ENCODE data around the gene RET.

Gene RET

DNA sequence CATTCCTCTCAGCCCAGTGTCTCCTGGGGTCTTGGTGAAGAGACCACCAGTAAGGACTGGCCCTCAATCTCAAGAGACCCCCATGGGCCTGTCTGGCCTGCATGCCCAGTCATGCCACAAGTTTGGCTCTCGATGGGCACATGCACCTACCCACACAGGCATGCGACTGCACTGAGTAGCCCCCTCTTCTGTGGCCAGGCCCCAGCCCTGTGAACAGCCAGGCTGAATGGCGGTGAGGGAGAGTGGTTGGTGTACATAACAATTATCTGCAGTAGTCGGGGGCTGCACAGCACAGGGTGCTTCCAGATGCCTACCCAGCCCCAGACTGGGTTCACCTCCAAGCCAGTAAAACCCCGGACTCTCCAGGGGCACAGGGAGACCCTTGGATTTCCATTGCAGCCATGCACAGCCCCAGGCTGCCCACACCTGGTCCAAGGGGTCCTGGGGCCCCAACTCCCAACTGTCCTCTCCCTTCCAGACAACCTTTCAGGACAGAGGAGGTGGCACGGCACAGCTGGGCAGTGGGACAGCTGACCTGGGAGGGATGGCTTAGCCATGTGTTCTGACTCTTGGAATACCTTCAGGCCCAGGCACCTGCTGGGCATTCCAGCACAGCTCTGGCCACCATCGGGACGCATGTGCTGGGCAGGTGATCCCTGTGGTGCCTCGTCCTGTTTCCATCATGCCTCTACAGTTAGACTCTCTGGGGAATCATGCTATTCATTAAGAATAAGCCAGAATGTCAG is 40.3 kb downstream of the RET start:
- TF ChIP-seq, protein P1, sequence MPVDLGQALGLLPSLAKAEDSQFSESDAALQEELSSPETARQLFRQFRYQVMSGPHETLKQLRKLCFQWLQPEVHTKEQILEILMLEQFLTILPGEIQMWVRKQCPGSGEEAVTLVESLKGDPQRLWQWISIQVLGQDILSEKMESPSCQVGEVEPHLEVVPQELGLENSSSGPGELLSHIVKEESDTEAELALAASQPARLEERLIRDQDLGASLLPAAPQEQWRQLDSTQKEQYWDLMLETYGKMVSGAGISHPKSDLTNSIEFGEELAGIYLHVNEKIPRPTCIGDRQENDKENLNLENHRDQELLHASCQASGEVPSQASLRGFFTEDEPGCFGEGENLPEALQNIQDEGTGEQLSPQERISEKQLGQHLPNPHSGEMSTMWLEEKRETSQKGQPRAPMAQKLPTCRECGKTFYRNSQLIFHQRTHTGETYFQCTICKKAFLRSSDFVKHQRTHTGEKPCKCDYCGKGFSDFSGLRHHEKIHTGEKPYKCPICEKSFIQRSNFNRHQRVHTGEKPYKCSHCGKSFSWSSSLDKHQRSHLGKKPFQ (tag by site-specific recombination; IDR thresholded peaks at IDR 0.05) = no peak
- TF ChIP-seq HOXA7 (CRISPR knock-in tag; IDR thresholded peaks at IDR 0.05; ENCODE audit: borderline replicate concordance) = no peak
- no peak for TF ChIP-seq ZNF169 (tag by site-specific recombination; IDR thresholded peaks at IDR 0.05)
- no peak for TF ChIP-seq ZNF184 (tag by site-specific recombination; IDR thresholded peaks at IDR 0.05)
- TF ChIP-seq ZNF629 (tag by site-specific recombination; IDR thresholded peaks at IDR 0.05) = no peak
- TF ChIP-seq ZNF335 (tag by site-specific recombination; conservative IDR thresholded peaks at IDR 0.05) = no peak
- TF ChIP-seq, protein P2, sequence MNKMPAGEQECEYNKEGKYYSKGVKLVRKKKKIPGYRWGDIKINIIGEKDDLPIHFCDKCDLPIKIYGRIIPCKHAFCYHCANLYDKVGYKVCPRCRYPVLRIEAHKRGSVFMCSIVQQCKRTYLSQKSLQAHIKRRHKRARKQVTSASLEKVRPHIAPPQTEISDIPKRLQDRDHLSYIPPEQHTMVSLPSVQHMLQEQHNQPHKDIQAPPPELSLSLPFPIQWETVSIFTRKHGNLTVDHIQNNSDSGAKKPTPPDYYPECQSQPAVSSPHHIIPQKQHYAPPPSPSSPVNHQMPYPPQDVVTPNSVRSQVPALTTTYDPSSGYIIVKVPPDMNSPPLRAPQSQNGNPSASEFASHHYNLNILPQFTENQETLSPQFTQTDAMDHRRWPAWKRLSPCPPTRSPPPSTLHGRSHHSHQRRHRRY (tag by site-specific recombination; IDR thresholded peaks at IDR 0.05) = no peak
- no peak for TF ChIP-seq ZNF221 (tag by site-specific recombination; IDR thresholded peaks at IDR 0.05; ENCODE audit: borderline replicate concordance)
- TF ChIP-seq, protein P3, sequence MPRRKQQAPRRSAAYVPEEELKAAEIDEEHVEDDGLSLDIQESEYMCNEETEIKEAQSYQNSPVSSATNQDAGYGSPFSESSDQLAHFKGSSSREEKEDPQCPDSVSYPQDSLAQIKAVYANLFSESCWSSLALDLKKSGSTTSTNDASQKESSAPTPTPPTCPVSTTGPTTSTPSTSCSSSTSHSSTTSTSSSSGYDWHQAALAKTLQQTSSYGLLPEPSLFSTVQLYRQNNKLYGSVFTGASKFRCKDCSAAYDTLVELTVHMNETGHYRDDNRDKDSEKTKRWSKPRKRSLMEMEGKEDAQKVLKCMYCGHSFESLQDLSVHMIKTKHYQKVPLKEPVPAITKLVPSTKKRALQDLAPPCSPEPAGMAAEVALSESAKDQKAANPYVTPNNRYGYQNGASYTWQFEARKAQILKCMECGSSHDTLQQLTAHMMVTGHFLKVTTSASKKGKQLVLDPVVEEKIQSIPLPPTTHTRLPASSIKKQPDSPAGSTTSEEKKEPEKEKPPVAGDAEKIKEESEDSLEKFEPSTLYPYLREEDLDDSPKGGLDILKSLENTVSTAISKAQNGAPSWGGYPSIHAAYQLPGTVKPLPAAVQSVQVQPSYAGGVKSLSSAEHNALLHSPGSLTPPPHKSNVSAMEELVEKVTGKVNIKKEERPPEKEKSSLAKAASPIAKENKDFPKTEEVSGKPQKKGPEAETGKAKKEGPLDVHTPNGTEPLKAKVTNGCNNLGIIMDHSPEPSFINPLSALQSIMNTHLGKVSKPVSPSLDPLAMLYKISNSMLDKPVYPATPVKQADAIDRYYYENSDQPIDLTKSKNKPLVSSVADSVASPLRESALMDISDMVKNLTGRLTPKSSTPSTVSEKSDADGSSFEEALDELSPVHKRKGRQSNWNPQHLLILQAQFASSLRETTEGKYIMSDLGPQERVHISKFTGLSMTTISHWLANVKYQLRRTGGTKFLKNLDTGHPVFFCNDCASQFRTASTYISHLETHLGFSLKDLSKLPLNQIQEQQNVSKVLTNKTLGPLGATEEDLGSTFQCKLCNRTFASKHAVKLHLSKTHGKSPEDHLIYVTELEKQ (tag by site-specific recombination; IDR thresholded peaks at IDR 0.05; ENCODE audit: borderline replicate concordance) = no peak
- TF ChIP-seq, protein P4, sequence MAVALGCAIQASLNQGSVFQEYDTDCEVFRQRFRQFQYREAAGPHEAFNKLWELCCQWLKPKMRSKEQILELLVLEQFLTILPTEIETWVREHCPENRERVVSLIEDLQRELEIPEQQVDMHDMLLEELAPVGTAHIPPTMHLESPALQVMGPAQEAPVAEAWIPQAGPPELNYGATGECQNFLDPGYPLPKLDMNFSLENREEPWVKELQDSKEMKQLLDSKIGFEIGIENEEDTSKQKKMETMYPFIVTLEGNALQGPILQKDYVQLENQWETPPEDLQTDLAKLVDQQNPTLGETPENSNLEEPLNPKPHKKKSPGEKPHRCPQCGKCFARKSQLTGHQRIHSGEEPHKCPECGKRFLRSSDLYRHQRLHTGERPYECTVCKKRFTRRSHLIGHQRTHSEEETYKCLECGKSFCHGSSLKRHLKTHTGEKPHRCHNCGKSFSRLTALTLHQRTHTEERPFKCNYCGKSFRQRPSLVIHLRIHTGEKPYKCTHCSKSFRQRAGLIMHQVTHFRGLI (tag by site-specific recombination; IDR thresholded peaks at IDR 0.05) = no peak
- TF ChIP-seq, protein P5, sequence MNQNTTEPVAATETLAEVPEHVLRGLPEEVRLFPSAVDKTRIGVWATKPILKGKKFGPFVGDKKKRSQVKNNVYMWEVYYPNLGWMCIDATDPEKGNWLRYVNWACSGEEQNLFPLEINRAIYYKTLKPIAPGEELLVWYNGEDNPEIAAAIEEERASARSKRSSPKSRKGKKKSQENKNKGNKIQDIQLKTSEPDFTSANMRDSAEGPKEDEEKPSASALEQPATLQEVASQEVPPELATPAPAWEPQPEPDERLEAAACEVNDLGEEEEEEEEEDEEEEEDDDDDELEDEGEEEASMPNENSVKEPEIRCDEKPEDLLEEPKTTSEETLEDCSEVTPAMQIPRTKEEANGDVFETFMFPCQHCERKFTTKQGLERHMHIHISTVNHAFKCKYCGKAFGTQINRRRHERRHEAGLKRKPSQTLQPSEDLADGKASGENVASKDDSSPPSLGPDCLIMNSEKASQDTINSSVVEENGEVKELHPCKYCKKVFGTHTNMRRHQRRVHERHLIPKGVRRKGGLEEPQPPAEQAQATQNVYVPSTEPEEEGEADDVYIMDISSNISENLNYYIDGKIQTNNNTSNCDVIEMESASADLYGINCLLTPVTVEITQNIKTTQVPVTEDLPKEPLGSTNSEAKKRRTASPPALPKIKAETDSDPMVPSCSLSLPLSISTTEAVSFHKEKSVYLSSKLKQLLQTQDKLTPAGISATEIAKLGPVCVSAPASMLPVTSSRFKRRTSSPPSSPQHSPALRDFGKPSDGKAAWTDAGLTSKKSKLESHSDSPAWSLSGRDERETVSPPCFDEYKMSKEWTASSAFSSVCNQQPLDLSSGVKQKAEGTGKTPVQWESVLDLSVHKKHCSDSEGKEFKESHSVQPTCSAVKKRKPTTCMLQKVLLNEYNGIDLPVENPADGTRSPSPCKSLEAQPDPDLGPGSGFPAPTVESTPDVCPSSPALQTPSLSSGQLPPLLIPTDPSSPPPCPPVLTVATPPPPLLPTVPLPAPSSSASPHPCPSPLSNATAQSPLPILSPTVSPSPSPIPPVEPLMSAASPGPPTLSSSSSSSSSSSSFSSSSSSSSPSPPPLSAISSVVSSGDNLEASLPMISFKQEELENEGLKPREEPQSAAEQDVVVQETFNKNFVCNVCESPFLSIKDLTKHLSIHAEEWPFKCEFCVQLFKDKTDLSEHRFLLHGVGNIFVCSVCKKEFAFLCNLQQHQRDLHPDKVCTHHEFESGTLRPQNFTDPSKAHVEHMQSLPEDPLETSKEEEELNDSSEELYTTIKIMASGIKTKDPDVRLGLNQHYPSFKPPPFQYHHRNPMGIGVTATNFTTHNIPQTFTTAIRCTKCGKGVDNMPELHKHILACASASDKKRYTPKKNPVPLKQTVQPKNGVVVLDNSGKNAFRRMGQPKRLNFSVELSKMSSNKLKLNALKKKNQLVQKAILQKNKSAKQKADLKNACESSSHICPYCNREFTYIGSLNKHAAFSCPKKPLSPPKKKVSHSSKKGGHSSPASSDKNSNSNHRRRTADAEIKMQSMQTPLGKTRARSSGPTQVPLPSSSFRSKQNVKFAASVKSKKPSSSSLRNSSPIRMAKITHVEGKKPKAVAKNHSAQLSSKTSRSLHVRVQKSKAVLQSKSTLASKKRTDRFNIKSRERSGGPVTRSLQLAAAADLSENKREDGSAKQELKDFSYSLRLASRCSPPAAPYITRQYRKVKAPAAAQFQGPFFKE (tag by site-specific recombination; IDR thresholded peaks at IDR 0.05; ENCODE audit: borderline replicate concordance) = no peak
- TF ChIP-seq, protein P6, sequence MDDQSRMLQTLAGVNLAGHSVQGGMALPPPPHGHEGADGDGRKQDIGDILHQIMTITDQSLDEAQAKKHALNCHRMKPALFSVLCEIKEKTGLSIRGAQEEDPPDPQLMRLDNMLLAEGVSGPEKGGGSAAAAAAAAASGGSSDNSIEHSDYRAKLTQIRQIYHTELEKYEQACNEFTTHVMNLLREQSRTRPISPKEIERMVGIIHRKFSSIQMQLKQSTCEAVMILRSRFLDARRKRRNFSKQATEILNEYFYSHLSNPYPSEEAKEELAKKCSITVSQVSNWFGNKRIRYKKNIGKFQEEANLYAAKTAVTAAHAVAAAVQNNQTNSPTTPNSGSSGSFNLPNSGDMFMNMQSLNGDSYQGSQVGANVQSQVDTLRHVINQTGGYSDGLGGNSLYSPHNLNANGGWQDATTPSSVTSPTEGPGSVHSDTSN (CRISPR knock-in tag; IDR thresholded peaks at IDR 0.05) = no peak
- no peak for TF ChIP-seq ZNF214 (tag by site-specific recombination; IDR thresholded peaks at IDR 0.05; ENCODE audit: borderline replicate concordance)
- no peak for TF ChIP-seq ZNF544 (tag by site-specific recombination; IDR thresholded peaks at IDR 0.05)
- TF ChIP-seq OVOL3 (tag by site-specific recombination; IDR thresholded peaks at IDR 0.05) = no peak
- TF ChIP-seq ZNF292 (tag by site-specific recombination; IDR thresholded peaks at IDR 0.05; ENCODE audit: borderline replicate concordance, low read depth) = no peak
- TF ChIP-seq TCF7L2 (IDR thresholded peaks at IDR 0.05; ENCODE audit: borderline replicate concordance, low read depth, low read length) = no peak
- TF ChIP-seq, protein P7, sequence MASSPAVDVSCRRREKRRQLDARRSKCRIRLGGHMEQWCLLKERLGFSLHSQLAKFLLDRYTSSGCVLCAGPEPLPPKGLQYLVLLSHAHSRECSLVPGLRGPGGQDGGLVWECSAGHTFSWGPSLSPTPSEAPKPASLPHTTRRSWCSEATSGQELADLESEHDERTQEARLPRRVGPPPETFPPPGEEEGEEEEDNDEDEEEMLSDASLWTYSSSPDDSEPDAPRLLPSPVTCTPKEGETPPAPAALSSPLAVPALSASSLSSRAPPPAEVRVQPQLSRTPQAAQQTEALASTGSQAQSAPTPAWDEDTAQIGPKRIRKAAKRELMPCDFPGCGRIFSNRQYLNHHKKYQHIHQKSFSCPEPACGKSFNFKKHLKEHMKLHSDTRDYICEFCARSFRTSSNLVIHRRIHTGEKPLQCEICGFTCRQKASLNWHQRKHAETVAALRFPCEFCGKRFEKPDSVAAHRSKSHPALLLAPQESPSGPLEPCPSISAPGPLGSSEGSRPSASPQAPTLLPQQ (tag by site-specific recombination; IDR thresholded peaks at IDR 0.05) = no peak
- TF ChIP-seq ZNF561 (tag by site-specific recombination; IDR thresholded peaks at IDR 0.05; ENCODE audit: borderline replicate concordance) = no peak
- CTCF ChIA-PET = no interaction called here
- Histone ChIP-seq H3K9me3 (ENCODE audit: control insufficient read depth, insufficient read depth, low read depth, low read length) (no peaks in the 10 kb centered on the region), H3K4me3 (ENCODE audit: low read depth, low read length) (no peak overlapping the region), H3K27ac (ENCODE audit: extremely low read depth, low read depth, low read length) (no peak overlapping the region), H3K4me1 (ENCODE audit: control insufficient read depth, insufficient read depth, low read length) (no peaks in the 10 kb centered on the region), H3K36me3 (ENCODE audit: control insufficient read depth in 2 of 2, insufficient read depth in 1 of 2, low read length in 2 of 2) (no peaks in the 10 kb centered on the region)
- POLR2A ChIA-PET = no interaction called here

Data from HEK293 (cell line).